GM18519 (cell line): Measurements from ENCODE around the gene FAM76A.
"Not testable (repeated sequence)": the region's sequence is repeated elsewhere in the genome, so short reads cannot be mapped to it uniquely, and the experiment has no call there.

ENCODE experiments used
- ATAC-seq: cut with Tn5 transposase; IDR thresholded peaks from one replicate; pipeline ENCODE4 v1.9.1; 2021; ENCODE audit warnings: mild to moderate bottlenecking, moderate library complexity; ENCODE audit not compliant: unreplicated experiment, low FRiP score

The FAM76A gene

DNA sequence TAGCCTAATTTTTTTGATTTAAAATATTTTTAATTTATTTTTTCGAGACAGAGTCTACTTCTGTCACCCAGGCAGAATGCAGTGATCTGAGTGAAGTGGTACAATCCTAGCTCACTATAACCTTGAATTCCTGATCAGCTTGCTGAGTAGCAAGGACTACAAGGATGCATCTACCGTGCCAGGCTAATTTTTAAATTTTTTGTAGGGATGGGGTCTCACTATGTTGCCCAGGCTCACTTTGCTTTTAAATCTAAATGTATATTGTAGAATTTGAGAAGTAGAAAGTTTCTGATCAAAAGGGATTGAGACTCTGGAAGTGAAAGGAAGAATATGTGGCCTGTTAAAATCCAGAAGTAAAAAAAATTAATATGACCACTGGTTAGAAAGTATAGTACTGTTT is 48.9 kb downstream of the FAM76A start:
- ATAC-seq, result no peak

GRCh38 chr1:27775336-27775735 is 49.6 kb downstream of the FAM76A start:
- not testable (repeated sequence) for ATAC-seq

DNA sequence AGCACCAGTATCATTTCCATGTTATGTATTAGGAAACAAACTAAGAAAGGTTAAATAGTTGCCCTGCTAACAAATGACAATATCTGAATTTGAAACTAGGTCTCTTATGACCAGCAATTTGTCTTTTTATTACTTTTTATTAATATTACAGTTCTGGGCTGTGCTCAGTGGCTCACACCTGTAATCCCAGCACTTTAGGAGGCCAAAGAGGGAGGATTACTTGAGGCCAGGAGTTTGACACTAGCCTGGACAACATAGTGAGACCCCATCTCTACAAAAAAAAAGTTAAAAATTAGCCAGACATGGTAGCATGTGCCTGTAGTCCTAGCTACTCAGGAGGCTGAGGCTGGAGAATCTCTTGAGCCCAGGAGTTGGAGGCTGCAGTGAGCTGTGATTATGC is 50.5 kb downstream of the FAM76A start:
- ATAC-seq, result not testable (repeated sequence)

GRCh38 chr1:27778056-27778455 is 52.3 kb downstream of the FAM76A start:
- no peak for ATAC-seq

DNA sequence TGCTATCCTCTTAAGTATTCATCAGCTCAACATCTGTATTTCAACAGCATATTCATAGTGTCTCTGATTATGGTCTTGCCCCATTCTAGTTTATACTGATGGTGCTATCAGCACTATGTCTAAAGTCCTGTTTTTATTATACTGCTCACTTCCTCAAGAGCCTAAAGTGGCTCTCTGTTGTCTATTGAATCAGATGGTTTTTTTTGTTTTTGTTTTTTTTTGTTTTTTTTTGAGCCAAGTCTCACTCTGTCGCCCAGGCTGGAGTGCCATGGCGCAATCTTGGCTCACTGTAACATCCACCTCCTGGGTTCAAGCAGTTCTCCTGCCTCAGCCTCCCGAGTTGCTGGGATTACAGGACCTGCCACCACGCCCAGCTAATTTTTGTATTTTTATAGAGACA is 53.4 kb downstream of the FAM76A start:
- ATAC-seq, result no peak

GRCh38 chr1:27782950-27783349 is 57.2 kb downstream of the FAM76A start:
- no peak for ATAC-seq

DNA sequence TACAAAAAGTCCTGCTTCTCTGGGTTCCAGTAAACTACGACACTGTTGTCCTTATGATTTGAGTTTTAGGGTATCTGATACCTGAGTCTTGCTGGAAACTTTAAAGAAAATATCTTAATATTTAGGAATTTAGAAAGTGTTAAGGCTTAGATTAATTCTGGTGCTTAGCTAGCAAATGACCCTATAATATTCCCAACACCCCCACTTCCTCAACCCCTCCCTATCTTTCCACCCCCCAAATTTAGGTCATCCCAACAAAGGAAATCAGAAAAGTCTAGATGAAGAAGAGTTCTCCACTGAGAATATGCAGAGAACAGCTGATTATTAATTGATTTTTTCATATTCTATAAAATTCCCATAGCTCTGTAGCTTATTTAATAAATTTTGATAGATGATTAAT is 58.9 kb downstream of the FAM76A start:
- no peak for ATAC-seq

- no peak for ATAC-seq
These were observed 60.2 kb downstream of the FAM76A start for GRCh38 chr1:27785781-27786455.

- ATAC-seq, result no peak
These were observed 62.1 kb downstream of the FAM76A start for GRCh38 chr1:27787895-27788294.

DNA sequence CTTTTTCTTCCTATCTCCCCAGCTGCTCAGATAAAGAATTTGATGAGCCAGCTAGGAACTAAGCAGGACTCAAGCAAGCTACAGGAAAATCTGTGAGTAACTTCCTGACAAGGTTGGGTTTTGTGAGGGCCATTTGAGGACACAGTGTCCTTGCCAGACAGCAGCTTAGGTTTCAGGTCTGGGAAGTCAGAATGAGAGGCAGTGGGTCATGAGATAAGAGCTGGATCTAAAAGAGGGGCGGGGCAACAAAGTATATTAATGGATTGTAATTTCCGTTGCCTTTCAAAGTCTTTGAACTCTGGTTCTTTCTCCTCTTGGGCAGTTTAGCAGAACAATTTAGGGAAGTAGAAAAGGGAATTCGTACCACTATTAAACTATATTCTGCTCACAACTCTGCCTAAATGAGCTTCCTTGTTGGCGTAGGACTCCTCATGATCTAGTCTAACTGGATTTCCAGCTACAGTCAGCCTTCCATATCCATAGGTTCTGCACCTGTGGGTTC is 63.8 kb downstream of the FAM76A start:
- ATAC-seq, result no peak

DNA sequence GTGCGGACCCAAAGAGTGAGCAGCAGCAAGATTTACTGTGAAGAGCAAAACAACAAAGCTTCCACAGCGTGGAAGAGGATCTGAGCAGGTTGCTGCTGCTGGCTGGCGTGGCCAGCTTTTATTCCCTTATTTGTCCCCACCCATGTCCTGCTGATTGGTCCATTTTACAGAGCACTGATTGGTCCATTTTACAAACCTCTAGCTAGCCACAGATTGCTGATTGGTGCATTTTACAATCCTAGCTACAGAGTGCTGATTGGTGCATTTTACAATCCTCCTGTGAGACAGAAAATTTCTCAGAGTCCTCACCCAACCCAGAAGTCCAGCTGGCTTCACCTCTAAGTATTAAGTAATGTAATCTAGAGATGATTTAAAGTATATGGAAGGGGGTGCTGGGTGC is 64.5 kb downstream of the FAM76A start:
- not testable (repeated sequence) for ATAC-seq

DNA sequence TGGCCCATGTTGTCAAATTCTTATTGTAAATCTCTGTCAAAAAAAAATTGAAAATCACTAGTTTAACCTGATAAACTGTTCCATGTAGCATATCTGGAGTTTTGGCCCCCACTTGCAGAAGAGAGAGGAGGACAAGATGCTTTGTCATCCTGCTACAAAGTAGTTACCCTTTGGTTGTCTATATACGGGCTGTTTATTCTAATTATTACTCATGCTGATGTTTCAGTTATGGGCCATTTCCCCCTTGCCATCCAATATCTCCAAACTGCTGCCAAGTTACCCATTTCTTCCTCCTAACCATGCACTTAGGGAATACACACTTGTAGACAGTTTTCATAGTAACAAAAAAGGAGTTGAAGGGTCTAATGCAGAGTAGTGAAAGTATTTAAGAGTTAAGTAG is 69.8 kb downstream of the FAM76A start:
- ATAC-seq, result no peak

GRCh38 chr1:27804791-27805190 is 79.0 kb downstream of the FAM76A start:
- no peak for ATAC-seq

- no peak for ATAC-seq
These were observed 81.0 kb downstream of the FAM76A start for GRCh38 chr1:27806758-27807157.

DNA sequence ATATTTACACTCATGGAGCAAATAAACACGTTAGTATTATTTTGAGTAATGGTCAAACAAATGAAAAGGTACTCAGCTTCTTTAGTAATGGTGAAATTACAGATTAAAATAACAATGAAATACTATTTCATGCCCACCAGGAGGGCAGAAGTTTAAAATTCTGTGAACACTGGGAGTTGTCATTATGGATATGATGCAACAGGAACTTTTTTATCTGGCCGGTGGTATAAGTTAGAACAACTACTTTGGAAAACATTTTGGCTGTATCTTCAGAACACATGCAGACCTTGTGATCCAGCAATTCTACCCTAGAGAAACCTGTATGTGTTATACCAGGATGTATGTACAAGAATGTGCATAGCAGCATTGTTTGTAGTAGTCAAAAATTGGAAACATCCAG is 81.6 kb downstream of the FAM76A start:
- no peak for ATAC-seq

- ATAC-seq, result not testable (repeated sequence)
These were observed 82.4 kb downstream of the FAM76A start for GRCh38 chr1:27808131-27808530.

DNA sequence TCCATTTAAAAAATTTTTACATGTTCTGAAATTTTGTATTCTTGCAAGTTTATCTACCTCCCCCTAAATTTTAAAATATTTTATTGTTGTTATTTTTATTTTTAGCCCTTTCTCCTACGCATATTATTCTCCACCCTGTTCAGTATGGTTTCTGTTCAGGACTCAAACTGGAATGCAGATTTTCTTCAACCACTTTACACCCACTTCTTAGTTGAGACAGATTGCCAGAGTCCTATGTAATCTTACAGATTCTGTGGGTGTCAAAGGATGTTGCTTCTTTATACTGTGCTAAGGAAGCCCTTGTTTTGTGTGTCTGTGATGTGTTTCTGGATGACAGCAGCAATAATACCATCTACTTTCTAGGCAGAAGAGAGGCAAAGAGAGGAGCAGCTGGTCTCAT is 84.1 kb downstream of the FAM76A start:
- no peak for ATAC-seq

GRCh38 chr1:27811741-27812500 is 86.2 kb downstream of the FAM76A start:
- no peak for ATAC-seq
